AG04450 (cell line): Measurements from ENCODE around the gene BCAR3. TPM values are rescaled to one million over a fixed set of nuclear protein-coding genes. Genes with fewer than 3 reads are reported as not detected.
"Not testable (repeated sequence)": the region's sequence is repeated elsewhere in the genome, so short reads cannot be mapped to it uniquely, and the experiment has no call there.

Source experiments
- CTCF ChIA-PET: fragments of 300-600, 350-600 bp; formaldehyde crosslinking; extraction: SDS; loops from one replicate; lab custom pipeline; 2022; ENCODE audit warnings: antibody characterized with exemption, inconsistent platforms; lab: Charles Lee
- POLR2A ChIA-PET: fragments of 350-600 bp; formaldehyde crosslinking; extraction: SDS; loops from one replicate; lab custom pipeline; 2021; ENCODE audit warnings: antibody characterized with exemption, inconsistent platforms; lab: Yijun Ruan, JAX
- DNase-seq: peaks from one replicate; pipeline ENCODE4 v3.0.0-alpha.2; 2011; ENCODE audit warnings: low read depth, low spot score
- H3K27ac ChIP-seq: one replicate; pipeline ENCODE4 v1.5.1; 2012; ENCODE audit warnings: low read depth, low read length, control low read depth
- H3K27me3 ChIP-seq: one replicate; pipeline ENCODE4 v1.6.0; 2012; ENCODE audit warnings: low read length; ENCODE audit not compliant: control insufficient read depth, insufficient read depth
- H3K4me3 ChIP-seq: 2 replicates; pipeline ENCODE4 v1.5.1; 2011; ENCODE audit warnings: mild to moderate bottlenecking, low read depth, low read length, control low read depth
- H3K9me3 ChIP-seq: 2 replicates; pipeline ENCODE4 v1.5.1; 2012; ENCODE audit warnings: low read length; ENCODE audit not compliant: control insufficient read depth, insufficient read depth
- CTCF ChIP-seq: IDR thresholded peaks from 2 replicates; pipeline ENCODE4 v1.5.1; 2011; ENCODE audit warnings: low read depth, low read length, control low read depth, inconsistent platforms
- polyA plus RNA-seq: library from polyadenylated mRNA; depleted of rRNA; stranded (reverse); fragments of >200 nt; gene quantifications from 2 replicates; pipeline ENCODE4 v1.2.3, GENCODE V29; 2011

BCAR3 gene
- polyA plus RNA-seq, 1 experiment: 20.6 TPM

GRCh38 chr1:93556291-93556690 is 125.3 kb downstream of the BCAR3 start:
- H3K27me3 ChIP-seq: no peaks in the 10 kb centered on the region
- no peak overlapping the region for H3K27ac ChIP-seq
- TF ChIP-seq CTCF: no peak
- ChIA-PET CTCF (no interaction called here), POLR2A (no interaction called here)
- DNase-seq: no peak
- H3K9me3 ChIP-seq: no peaks in the 10 kb centered on the region
- H3K4me3 ChIP-seq: no peak overlapping the region

- no peaks in the 10 kb centered on the region for H3K9me3 ChIP-seq
- no peak overlapping the region for H3K27ac ChIP-seq
- ChIA-PET POLR2A (interaction anchor here (0.7 kb wide), 2 partner anchors 67 to 324 kb away, joined by 3 to 4 read pairs; no protein-coding TSS in a partner anchor), CTCF (interaction anchor here (0.8 kb wide), 1 partner anchor 251 kb away, joined by 3 read pairs; no protein-coding TSS in a partner anchor)
- no peak for TF ChIP-seq CTCF
- no peak for DNase-seq
- H3K4me3 ChIP-seq: no peak overlapping the region
- H3K27me3 ChIP-seq: no peaks in the 10 kb centered on the region
Measured at GRCh38 chr1:93554883-93555872, 126.5 kb downstream of the BCAR3 start.

- CTCF ChIA-PET, POLR2A ChIA-PET, H3K9me3 ChIP-seq, H3K4me3 ChIP-seq, H3K27me3 ChIP-seq, DNase-seq, H3K27ac ChIP-seq: not testable (repeated sequence)
Measured at GRCh38 chr1:93553886-93554490, 127.6 kb downstream of the BCAR3 start.

GRCh38 chr1:93552741-93553455 is 128.7 kb downstream of the BCAR3 start:
- POLR2A ChIA-PET: interaction anchor here (0.8 to 1.5 kb wide), 3 partner anchors 27 to 248 kb away, joined by 3 read pairs; no protein-coding TSS in a partner anchor

More at GRCh38 chr1:93552741-93553455, 128.7 kb downstream of the BCAR3 start:
- Histone ChIP-seq H3K9me3 (no peaks in the 10 kb centered on the region), H3K27me3 (no peaks in the 10 kb centered on the region), H3K4me3 (no peak overlapping the region), H3K27ac (no peak overlapping the region)
- no peak for DNase-seq
- CTCF ChIA-PET: interaction anchor here (1.0 to 2.2 kb wide), 2 partner anchors 11 to 248 kb away, joined by 6 to 10 read pairs; no protein-coding TSS in a partner anchor
- TF ChIP-seq CTCF: no peak
